ENCODE results near the gene TFCP2L1. TPM values are rescaled to one million over a fixed set of nuclear protein-coding genes. Genes with fewer than 3 reads are reported as not detected.

Gene TFCP2L1
- total RNA-seq, 4 donors from 2014 or later, result 0.31 to 5.7 (median 0.41) TPM

DNA sequence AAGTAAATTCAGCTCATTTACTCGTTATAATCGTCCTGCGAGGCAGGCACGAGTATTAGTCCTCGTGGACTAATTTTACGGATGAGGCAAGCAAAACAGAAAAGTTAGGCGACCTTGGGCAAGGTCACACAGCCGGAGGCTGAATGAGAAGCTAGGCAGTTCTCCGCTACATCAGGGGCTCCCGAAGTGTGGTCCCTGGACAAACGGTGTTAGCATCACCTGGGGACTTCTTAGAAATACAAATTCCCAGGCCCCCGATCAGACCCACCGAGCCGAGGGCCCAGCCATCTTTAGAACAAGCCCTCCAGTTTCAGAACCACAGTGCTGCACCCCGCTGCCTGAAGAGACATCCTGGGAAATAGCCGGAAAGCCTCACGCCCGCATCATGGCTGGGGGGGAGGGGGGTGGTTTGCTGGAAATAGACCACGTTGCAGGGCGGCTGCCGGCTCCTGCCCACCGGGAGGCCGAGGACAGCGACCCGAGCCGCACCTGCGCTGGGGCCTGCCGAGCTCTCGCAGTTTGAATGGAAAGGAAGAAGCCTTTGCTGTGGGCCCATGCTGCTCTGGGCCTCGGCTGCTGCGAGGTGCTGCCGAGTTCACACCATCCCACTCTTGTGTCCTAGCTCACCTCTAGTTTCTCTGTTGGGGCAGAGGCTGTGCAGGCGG is 72.2 kb downstream of the TFCP2L1 start:
- H3K27me3 ChIP-seq, result peaks cover 6% of the 10 kb centered on the region
- no peaks in the 10 kb centered on the region for H3K36me3 ChIP-seq
- 72 to 100% methylated on average over 1 to 2 of the region's 33 CpGs for WGBS, 2 donors (ENCODE audit: low coverage in 1 of 2)
- TF ChIP-seq POLR2AphosphoS5 (IDR thresholded peaks at IDR 0.05), result no peak
- TF ChIP-seq, protein P1, sequence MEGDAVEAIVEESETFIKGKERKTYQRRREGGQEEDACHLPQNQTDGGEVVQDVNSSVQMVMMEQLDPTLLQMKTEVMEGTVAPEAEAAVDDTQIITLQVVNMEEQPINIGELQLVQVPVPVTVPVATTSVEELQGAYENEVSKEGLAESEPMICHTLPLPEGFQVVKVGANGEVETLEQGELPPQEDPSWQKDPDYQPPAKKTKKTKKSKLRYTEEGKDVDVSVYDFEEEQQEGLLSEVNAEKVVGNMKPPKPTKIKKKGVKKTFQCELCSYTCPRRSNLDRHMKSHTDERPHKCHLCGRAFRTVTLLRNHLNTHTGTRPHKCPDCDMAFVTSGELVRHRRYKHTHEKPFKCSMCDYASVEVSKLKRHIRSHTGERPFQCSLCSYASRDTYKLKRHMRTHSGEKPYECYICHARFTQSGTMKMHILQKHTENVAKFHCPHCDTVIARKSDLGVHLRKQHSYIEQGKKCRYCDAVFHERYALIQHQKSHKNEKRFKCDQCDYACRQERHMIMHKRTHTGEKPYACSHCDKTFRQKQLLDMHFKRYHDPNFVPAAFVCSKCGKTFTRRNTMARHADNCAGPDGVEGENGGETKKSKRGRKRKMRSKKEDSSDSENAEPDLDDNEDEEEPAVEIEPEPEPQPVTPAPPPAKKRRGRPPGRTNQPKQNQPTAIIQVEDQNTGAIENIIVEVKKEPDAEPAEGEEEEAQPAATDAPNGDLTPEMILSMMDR (IDR thresholded peaks at IDR 0.05), result no peak
- TF ChIP-seq POLR2A (IDR thresholded peaks at IDR 0.05), result no peak
- no peak for TF ChIP-seq EP300 (IDR thresholded peaks at IDR 0.05)
- H3K4me1 ChIP-seq, result no peaks in the 10 kb centered on the region
- no peak overlapping the region for H3K4me3 ChIP-seq
- H3K9me3 ChIP-seq, result no peaks in the 10 kb centered on the region
- H3K27ac ChIP-seq, result no peak overlapping the region
- ATAC-seq, result no peak

DNA sequence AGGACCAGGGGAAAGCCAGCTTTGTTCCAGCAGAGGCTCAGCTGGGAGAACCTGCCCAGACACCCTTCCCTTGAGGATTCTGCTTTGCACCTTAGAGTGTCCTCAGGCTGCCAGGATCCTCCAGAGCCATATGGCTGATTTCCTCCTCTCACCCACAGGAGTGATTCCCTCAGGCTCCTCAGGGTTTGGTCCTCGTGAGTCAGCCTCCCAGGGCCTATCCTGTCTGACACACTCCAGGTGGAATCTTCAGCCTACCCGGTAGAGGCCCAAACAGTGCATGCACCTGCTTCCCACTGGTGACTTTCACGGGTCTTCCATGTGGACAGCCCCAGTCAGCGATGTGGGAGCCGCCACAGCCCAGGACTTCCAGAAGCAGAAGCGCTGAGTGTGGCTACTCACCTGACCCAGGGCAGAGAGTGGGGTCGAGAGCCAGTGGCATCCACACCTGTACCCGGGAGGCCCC is 73.3 kb downstream of the TFCP2L1 start:
- ATAC-seq, result no peak
- H3K27me3 ChIP-seq, result peaks cover 6% of the 10 kb centered on the region
- no peak overlapping the region for H3K4me3 ChIP-seq
- H3K4me1 ChIP-seq, result no peaks in the 10 kb centered on the region
- no peak overlapping the region for H3K27ac ChIP-seq
- no peaks in the 10 kb centered on the region for H3K36me3 ChIP-seq
- H3K9me3 ChIP-seq, result no peaks in the 10 kb centered on the region
- 93 to 100% methylated on average over 2 to 3 of the region's 8 CpGs for WGBS, 2 donors (ENCODE audit: low coverage in 1 of 2)
- no peak for TF ChIP-seq POLR2A (IDR thresholded peaks at IDR 0.05)
- TF ChIP-seq POLR2AphosphoS5 (IDR thresholded peaks at IDR 0.05), result no peak
- TF ChIP-seq, protein P1 (IDR thresholded peaks at IDR 0.05), result no peak

GRCh38 chr2:121211251-121211650 is 73.8 kb downstream of the TFCP2L1 start:
- H3K4me3 ChIP-seq, result no peak overlapping the region
- H3K36me3 ChIP-seq, result no peaks in the 10 kb centered on the region
- WGBS, 2 donors (ENCODE audit: low coverage in 1 of 2), result 75 to 80% methylated on average over 1 of the region's 5 CpGs
- H3K9me3 ChIP-seq, result no peaks in the 10 kb centered on the region
- H3K27ac ChIP-seq, result no peak overlapping the region
- ATAC-seq, result no peak
- no peak for TF ChIP-seq POLR2AphosphoS5 (IDR thresholded peaks at IDR 0.05)
- TF ChIP-seq EP300 (IDR thresholded peaks at IDR 0.05), result no peak
- TF ChIP-seq, protein P1 (IDR thresholded peaks at IDR 0.05), result no peak
- no peak for TF ChIP-seq POLR2A (IDR thresholded peaks at IDR 0.05)
- H3K4me1 ChIP-seq, result no peaks in the 10 kb centered on the region
- H3K27me3 ChIP-seq, result peaks cover 6% of the 10 kb centered on the region

DNA sequence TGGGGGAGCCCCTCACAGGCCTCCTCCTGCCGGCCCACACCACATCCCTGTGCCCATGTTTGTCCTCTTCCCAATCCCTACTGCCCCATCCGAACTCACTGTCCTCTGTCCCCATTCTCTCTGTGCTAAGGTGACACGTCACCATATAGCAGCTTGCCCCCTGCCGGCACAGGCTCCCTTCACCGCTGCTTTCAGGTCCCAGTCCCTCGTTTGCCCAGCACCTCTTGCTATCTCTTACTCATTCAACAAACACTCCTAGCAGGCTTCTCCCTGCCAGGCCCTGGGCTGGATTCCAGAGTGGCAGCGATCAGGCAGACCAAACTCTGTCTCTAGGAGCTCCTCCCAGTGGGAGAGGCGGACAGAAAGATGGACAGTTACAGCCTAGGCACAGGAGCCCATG is 74.3 kb downstream of the TFCP2L1 start:
- TF ChIP-seq POLR2AphosphoS5 (IDR thresholded peaks at IDR 0.05) (no peak), POLR2A (IDR thresholded peaks at IDR 0.05) (no peak), EP300 (IDR thresholded peaks at IDR 0.05) (no peak)
- TF ChIP-seq, protein P1 (IDR thresholded peaks at IDR 0.05), result no peak
- Histone ChIP-seq H3K27me3 (peaks cover 6% of the 10 kb centered on the region), H3K9me3 (no peaks in the 10 kb centered on the region), H3K36me3 (no peaks in the 10 kb centered on the region), H3K27ac (no peak overlapping the region), H3K4me1 (no peaks in the 10 kb centered on the region), H3K4me3 (no peak overlapping the region)
- WGBS, 2 donors (ENCODE audit: low coverage in 1 of 2), result 64 to 76% methylated on average over 3 to 6 of the region's 8 CpGs
- no peak for ATAC-seq

DNA sequence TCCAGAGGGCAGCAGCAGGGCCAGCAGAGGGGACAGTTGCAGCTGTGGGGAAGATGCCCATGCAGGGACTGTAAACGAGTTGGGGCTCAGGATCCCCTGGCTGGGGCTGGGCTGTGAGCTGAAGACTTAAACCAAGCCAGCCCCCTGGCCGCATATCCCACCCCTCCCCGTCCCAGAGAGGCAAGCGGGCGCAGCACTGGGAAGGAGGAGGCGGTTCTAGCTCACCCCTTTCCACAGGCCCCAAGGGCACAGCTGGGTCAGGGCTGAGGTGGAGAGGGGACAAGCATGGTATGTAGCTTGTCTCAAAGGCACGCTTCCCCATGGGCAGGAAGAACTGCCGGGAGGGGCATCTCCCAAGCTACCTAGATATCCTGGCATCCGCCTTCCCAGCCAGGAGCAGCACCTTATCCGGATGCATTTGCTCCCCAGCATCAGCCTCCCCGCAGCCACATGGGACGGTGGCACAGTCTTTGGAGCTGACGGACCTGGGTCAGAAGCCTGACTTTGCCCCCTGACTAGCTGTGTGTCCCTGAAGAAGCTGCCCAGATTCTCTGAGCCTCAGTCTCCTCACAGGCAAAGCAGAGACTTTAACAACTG is 75.9 kb downstream of the TFCP2L1 start:
- no peak for ATAC-seq
- Histone ChIP-seq H3K4me1 (no peaks in the 10 kb centered on the region), H3K27me3 (peaks cover 6% of the 10 kb centered on the region), H3K9me3 (no peaks in the 10 kb centered on the region), H3K4me3 (no peak overlapping the region), H3K36me3 (no peaks in the 10 kb centered on the region), H3K27ac (no peak overlapping the region)
- TF ChIP-seq POLR2AphosphoS5 (IDR thresholded peaks at IDR 0.05), result no peak
- TF ChIP-seq POLR2A (IDR thresholded peaks at IDR 0.05), result no peak
- TF ChIP-seq EP300 (IDR thresholded peaks at IDR 0.05), result no peak
- TF ChIP-seq, protein P1 (IDR thresholded peaks at IDR 0.05), result no peak
- 80% methylated on average over 1 of the region's 13 CpGs; no CpG with 5 or more reads in 1 of the 2 donors for WGBS, 2 donors (ENCODE audit: low coverage in 1 of 2)
